ENCODE measurements around the gene IGSF5. TPM values are rescaled to one million over a fixed set of nuclear protein-coding genes. Genes with fewer than 3 reads are reported as not detected.
"Not testable (repeated sequence)": the region's sequence is repeated elsewhere in the genome, so short reads cannot be mapped to it uniquely, and the experiment has no call there.

IGSF5 gene
- total RNA-seq, 1 donor from 2014 or later = not detected

DNA sequence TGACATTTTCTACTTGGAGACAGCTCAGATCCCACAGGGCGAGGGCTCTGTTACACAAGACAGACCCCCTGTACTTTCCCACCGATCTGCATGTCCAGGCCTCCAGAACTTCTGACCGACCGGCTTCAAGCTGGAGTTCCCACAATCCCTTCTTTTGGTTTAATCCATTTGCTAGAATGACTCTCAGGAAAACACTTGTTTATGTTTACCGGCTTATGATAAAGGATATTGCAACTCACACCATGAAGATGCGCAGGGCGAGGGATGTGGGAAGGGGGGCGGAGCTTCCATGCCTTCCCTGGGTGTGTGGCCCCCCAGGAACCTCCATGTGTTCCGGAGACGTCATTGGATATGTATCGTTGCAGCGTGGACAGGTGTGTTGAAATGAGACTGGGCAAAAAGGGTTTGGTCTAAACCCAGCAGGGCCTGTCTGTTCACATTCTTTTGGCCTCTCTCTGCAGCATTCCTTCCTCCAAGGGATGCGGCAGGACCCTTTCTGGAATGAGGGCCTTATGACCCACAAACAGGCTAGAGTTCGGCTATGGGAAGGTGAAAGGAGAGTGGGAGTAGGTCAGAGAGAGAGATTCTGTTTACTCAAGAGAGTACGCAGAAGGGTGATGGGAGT lies 7.5 kb upstream of the IGSF5 start:
- ATAC-seq (no peak), DNase-seq (ENCODE audit: low spot score) (no peak)

GRCh38 chr21:39738566-39738965 lies 6.4 kb upstream of the IGSF5 start:
- no peak for DNase-seq (ENCODE audit: low spot score)
- ATAC-seq = no peak

- not testable (repeated sequence) for DNase-seq (ENCODE audit: low spot score); ATAC-seq
Measured at GRCh38 chr21:39739531-39739930, 5.5 kb upstream of the IGSF5 start.

GRCh38 chr21:39742561-39742960 lies 2.4 kb upstream of the IGSF5 start:
- ATAC-seq = not testable (repeated sequence)

DNA sequence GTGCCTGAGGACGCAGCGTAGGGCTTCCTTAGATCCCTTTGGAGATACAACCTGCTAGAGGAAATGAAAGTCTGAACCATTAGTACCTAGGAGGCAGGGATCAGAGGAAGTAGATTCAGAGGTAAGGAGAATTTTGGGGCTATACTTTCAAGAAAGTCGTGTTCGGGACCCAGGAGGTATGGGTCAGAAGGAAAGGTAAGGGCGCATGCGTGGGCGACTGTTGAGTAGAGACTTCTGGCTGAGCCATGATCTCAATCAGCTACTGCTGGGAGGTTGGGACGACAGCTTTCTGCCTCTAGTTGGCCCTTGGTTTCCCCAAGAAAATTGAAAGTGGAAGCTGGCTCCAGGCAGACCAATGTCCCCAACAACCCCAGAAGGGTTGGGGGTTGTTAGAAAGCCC lies 349 bp downstream of the IGSF5 start:
- not testable (repeated sequence) for DNase-seq (ENCODE audit: low spot score); ATAC-seq

More at GRCh38 chr21:39742561-39742960, 2.4 kb upstream of the IGSF5 start:
- DNase-seq (ENCODE audit: low spot score) = not testable (repeated sequence)

DNA sequence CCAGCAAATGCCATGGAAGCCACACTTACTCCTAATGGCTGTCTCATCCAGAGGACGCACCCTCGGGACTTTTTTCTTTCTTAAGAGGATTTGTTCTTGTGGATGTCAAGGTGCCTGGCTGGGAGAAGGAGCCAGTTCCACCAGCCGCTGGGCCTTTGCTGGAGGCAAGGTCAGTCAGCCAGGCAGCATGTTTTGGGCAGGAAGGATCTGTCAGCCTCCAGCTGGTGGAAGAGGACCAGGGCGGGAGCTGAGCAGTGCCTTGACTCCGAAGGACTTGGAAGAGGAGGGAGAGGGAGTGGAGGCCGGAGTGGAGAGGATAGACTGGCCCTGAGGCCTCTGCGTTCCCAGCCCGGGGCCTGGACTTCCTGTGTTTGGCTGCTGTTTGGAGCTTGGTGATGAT lies 5.7 kb downstream of the IGSF5 start:
- ATAC-seq (no peak), DNase-seq (ENCODE audit: low spot score) (no peak)

- DNase-seq (ENCODE audit: low spot score) = no peak
- ATAC-seq = no peak
Measured at GRCh38 chr21:39754811-39755210, 9.8 kb downstream of the IGSF5 start.

- DNase-seq (ENCODE audit: low spot score) = no peak
Measured at GRCh38 chr21:39756285-39756684, 11.3 kb downstream of the IGSF5 start.

GRCh38 chr21:39763272-39763970 lies 18.4 kb downstream of the IGSF5 start:
- DNase-seq (ENCODE audit: low spot score) = no peak
- ATAC-seq = no peak

More at GRCh38 chr21:39756285-39756684, 11.3 kb downstream of the IGSF5 start:
- no peak for ATAC-seq

GRCh38 chr21:39774227-39774626 lies 29.2 kb downstream of the IGSF5 start:
- ATAC-seq (no peak), DNase-seq (ENCODE audit: low spot score) (no peak)

DNA sequence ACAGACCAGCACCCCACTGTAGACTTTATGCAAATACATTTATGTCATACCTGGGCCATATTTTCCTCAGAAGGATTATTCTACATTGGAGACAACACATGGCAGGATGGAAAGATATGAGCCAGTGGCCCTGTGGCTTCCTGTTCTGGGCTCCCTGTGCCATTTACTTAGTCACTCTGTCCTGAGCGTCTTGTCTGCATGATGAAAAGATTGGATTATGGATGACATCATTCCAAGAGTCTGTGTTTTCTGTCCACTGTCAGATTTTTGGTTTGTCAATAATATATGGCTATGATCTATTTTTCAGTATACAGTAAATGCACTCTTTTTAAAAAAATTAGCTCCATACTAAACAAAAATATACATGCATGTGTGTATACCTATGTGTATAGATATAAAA lies 30.8 kb downstream of the IGSF5 start:
- ATAC-seq (no peak), DNase-seq (ENCODE audit: low spot score) (no peak)

DNA sequence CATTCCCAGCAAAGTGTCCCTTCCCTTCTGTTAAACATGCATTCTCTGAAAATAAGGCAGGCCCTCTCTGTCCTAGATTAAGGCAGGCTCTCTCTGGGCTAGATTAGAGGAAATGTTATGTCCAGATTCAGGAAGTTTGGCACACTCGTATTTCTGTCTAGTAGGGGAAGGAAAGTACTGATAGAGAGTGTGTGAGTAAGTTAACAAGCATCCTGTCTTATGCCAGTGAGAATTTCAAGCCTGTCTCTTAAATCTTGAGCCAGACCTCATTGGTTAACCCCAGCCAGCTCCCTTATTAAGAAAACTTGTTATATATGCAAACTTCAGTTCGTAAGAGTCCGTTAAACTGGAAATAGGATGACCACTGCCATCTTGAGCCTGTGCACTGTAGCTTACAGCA lies 31.6 kb downstream of the IGSF5 start:
- DNase-seq (ENCODE audit: low spot score) = no peak
- no peak for ATAC-seq

DNA sequence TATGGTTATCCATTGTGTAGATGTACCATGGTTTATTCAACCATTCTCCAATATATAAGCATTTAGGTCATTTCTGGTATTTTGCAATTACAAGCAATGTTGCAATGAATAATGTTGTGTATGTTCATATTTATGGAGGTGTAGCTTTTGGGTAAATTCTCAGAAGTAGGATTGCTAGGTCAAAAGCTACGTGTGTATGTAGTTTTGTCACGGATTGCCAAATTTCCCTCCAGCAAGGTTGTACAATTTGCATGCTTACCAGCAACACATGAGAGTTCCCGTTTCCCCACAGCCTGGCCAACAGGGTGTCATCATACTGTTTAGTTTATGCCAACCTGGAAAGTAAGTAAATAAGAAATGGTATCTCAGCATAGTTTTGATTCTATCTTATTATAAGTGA lies 36.3 kb downstream of the IGSF5 start:
- no peak for DNase-seq (ENCODE audit: low spot score)
- ATAC-seq = no peak

GRCh38 chr21:39788383-39788782 lies 43.4 kb downstream of the IGSF5 start:
- ATAC-seq (peak; percentile 97), DNase-seq (ENCODE audit: low spot score) (peak; percentile 64)

- DNase-seq (ENCODE audit: low spot score) (no peak), ATAC-seq (no peak)
Measured at GRCh38 chr21:39796466-39796865, 51.5 kb downstream of the IGSF5 start.

- ATAC-seq = no peak
Measured at GRCh38 chr21:39799178-39799577, 54.2 kb downstream of the IGSF5 start.

DNA sequence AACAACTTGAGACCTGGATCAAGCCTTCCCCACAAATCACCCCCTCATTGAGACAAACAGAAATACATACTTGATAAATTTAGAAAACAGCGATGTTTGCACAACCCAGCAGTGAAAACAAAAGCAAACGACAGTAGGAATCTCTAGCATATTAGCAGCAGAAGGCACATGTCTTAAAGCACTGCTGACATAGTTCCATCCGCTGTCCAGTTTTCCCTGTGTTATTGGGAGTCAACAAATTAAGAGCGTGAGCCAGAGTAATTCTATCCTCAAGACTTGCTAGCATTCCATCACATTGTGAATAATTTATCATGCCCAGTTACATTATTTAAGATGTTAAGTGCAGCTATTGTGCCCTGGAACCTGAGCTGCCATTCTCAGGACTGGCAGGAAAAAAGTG lies 55.3 kb downstream of the IGSF5 start:
- no peak for ATAC-seq
- DNase-seq (ENCODE audit: low spot score) = no peak

More at GRCh38 chr21:39799178-39799577, 54.2 kb downstream of the IGSF5 start:
- DNase-seq (ENCODE audit: low spot score) = no peak

DNA sequence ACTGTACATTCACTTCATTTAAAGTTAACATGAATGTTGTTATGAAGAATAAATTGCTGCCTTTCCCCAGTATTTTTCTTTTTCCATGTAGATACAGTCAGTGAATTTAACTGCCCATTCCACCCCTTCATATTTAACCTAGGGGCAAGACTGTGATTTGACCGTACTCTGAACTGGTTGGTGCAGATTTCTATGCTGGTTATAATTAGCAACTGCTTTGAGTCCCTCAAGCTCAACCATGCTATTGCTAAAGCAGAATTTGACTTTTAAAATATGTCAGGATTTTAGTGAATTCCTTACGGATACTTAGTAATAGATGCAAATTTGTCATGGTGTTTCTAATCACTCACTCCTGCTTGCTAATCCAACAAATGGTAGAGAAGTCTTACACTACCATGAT lies 57.2 kb downstream of the IGSF5 start:
- ATAC-seq = no peak
- no peak for DNase-seq (ENCODE audit: low spot score)

GRCh38 chr21:39803393-39803792 lies 58.4 kb downstream of the IGSF5 start:
- no peak for ATAC-seq
- DNase-seq (ENCODE audit: low spot score) = no peak

DNA sequence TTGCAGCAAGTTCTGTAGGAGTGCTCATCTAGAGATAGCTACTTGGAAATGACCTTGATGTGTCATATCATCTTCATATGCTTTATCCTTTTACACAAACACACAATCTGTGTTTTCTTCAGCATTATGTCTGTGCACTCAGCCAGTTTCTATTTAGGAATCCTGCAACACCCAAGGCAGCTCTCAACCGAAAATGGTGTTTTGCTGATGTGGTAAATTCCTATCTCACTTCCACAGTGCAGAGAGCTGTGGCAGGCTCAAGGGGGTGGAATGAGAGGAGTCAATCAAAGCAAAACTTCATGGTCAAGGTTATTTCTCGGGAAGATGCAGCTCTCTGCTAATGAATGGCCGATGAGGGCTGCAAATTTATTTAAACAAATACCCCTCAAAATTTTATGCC lies 59.3 kb downstream of the IGSF5 start:
- ATAC-seq = no peak
- no peak for DNase-seq (ENCODE audit: low spot score)

GRCh38 chr21:39805983-39806382 lies 61.0 kb downstream of the IGSF5 start:
- ATAC-seq (no peak), DNase-seq (ENCODE audit: low spot score) (no peak)

DNA sequence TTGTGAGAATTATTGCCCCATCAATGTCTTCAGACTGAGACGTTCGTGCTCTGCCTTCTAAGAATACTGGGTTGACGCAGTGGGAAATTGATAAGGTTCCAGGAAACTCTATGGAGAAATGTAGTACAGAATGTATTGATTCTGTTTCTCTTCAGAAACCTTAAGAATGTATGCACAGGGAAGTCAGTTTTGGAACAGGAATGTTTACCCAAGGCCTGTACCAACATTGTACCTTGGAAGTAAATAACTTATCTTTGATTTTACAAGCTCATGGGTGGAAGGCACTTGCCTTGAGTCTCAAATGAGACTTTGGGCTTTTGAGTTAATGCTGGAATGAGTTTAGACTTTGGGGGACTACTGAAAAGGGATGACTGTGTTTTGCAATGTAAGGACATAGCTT lies 62.8 kb downstream of the IGSF5 start:
- DNase-seq (ENCODE audit: low spot score) (no peak), ATAC-seq (no peak)

- no peak for ATAC-seq
- DNase-seq (ENCODE audit: low spot score) = no peak
Measured at GRCh38 chr21:39809936-39810335, 65.0 kb downstream of the IGSF5 start.
